Bone marrow (tissue), 2 donors: ENCODE measurements around the gene COMMD1.

Experiments
- DNase-seq, 2 donors: peaks; one replicate each; lab custom pipeline; 2025; lab: John Stamatoyannopoulos, UW

The COMMD1 gene

DNA sequence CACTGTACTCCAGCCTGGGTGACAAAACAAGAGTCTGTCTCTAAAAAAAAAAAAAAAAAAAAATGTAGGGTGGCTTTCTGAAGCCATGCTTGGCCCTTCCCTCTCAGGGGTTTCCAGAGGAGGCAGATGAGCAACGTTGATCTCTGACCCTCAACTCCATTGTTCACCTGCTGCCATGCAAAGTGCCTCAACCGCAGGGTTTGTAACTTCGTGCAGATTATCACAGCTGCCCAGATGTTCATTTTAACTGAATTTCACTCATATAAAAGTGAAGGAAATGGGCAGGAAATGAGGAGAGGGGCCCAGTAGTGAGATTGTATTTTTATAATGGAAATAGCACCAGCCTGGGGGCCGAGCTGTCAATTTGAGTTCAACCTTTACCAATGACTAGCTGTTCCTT is 275.5 kb downstream of the COMMD1 start:
- DNase-seq: no peak

DNA sequence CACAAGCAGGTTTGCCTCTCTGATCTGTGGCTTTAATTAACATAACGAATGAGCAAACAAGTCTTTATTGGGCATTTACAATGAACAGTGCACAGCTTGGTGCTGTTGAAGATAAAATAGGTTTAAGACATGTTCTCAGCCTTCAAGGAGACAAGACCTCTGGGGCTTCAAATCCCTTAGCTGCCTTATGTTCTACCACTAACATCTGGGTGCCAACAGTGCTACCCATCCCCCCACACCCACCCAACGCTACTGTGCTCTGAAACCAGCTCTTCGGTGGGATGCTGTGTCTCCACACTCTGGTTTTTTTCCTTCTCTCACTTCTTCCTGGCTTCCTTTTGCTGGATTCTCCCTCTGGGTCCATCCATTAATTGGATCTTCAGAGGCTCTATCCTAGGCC is 276.4 kb downstream of the COMMD1 start:
- no peak for DNase-seq

DNA sequence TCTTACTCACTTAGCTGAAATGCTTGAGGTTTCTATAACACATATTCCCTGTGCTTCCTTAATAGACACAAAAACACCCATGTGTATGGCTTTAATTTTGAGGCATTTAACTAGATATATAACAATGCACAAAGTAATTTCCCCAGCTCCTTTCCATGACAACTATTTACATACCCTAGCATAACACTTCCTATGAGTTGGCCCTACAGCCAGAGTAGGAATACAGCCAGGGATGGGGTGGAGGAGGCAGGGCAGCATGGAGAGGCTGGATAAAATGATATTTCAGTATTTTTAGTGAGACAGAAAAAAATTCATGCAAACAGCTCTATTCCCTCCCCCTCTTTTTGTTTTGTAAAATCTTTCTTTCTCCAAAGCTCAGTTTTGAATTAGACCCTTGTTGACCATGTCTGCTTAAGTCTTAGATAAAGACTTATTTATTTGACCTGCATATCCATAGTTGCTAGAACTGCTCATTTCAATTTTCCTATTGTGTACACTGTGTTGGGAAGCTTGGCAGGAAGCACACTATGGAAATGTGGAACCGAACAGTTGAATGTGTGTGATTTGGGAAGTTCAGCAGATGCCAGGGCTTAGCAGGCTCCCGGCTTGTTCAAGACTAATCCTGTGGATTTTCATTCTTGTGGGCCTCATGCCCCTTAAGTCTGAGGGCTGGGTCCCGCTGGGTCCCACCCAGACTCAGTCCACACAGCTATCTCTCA is 279.2 kb downstream of the COMMD1 start:
- no peak for DNase-seq
